RWPE2 (cell line): ENCODE data around the gene PRDX3.
"Not testable (repeated sequence)": the region's sequence is repeated elsewhere in the genome, so short reads cannot be mapped to it uniquely, and the experiment has no call there.

Experiments
- ATAC-seq: fragments of 200-7000 bp; cut with Tn5 transposase; 3 replicates; pipeline ENCODE4 v1.9.1; 2021; ENCODE audit warnings: low read depth
- DNase-seq: peaks from one replicate; pipeline ENCODE4 v3.0.0-alpha.2; 2020; ENCODE audit warnings: low spot score
- H3K27ac ChIP-seq: fragments of 450-650 bp; 2 replicates; pipeline ENCODE4 v1.5.1; 2017; ENCODE audit warnings: mild to moderate bottlenecking; ENCODE audit not compliant: poor library complexity, severe bottlenecking
- H3K27me3 ChIP-seq: fragments of 250-450 bp; sonication (Bioruptor Pico); 2 replicates; pipeline ENCODE4 v1.5.1; 2021; ENCODE audit warnings: mild to moderate bottlenecking, moderate library complexity; ENCODE audit not compliant: insufficient read depth, poor library complexity, severe bottlenecking
- H3K36me3 ChIP-seq: fragments of 250-450 bp; sonication (Bioruptor Pico); 2 replicates; pipeline ENCODE4 v1.5.1; 2020; ENCODE audit warnings: low read depth, mild to moderate bottlenecking, moderate library complexity
- H3K4me1 ChIP-seq: fragments of 250-450 bp; sonication (Bioruptor Pico); 2 replicates; pipeline ENCODE4 v1.5.1; 2021; ENCODE audit warnings: mild to moderate bottlenecking, moderate library complexity; ENCODE audit not compliant: insufficient read depth, poor library complexity, severe bottlenecking
- H3K4me3 ChIP-seq: fragments of 250-450 bp; sonication (Bioruptor Pico); 2 replicates; pipeline ENCODE4 v1.5.1; 2021; ENCODE audit warnings: mild to moderate bottlenecking, moderate library complexity; ENCODE audit not compliant: severe bottlenecking
- H3K9me3 ChIP-seq: fragments of 250-450 bp; sonication (Bioruptor Pico); 2 replicates; pipeline ENCODE4 v1.5.1; 2021; ENCODE audit warnings: mild to moderate bottlenecking, moderate library complexity; ENCODE audit not compliant: severe bottlenecking
- CTCF ChIP-seq: fragments of 450-650 bp; IDR thresholded peaks from one replicate; pipeline ENCODE4 v1.5.1; 2017; ENCODE audit warnings: mild to moderate bottlenecking, moderate library complexity; ENCODE audit not compliant: poor library complexity, severe bottlenecking

Gene PRDX3

GRCh38 chr10:119162452-119163092 is 16.0 kb downstream of the PRDX3 start:
- Histone ChIP-seq H3K9me3 (no peaks in the 10 kb centered on the region), H3K36me3 (peaks cover 38% of the 10 kb centered on the region), H3K4me1 (peaks cover 5% of the 10 kb centered on the region), H3K27ac (no peak overlapping the region), H3K27me3 (no peaks in the 10 kb centered on the region), H3K4me3 (no peak overlapping the region)
- ATAC-seq = no peak
- no peak for TF ChIP-seq CTCF
- DNase-seq = no peak

GRCh38 chr10:119161680-119162451 is 16.7 kb downstream of the PRDX3 start:
- ATAC-seq = no peak
- Histone ChIP-seq H3K4me1 (peaks cover 5% of the 10 kb centered on the region), H3K27me3 (no peaks in the 10 kb centered on the region), H3K27ac (no peak overlapping the region), H3K9me3 (no peaks in the 10 kb centered on the region), H3K4me3 (no peak overlapping the region), H3K36me3 (peaks cover 39% of the 10 kb centered on the region)
- DNase-seq = no peak
- no peak for TF ChIP-seq CTCF

- H3K4me1 ChIP-seq = peaks cover 3% of the 10 kb centered on the region
- no peak overlapping the region for H3K4me3 ChIP-seq
- H3K27ac ChIP-seq = no peak overlapping the region
- no peaks in the 10 kb centered on the region for H3K27me3 ChIP-seq
- no peak for ATAC-seq
- no peak for DNase-seq
- no peaks in the 10 kb centered on the region for H3K9me3 ChIP-seq
- peaks cover 62% of the 10 kb centered on the region for H3K36me3 ChIP-seq
- no peak for TF ChIP-seq CTCF
These were observed 19.3 kb downstream of the PRDX3 start for GRCh38 chr10:119159332-119159731.

GRCh38 chr10:119153661-119154060 is 25.0 kb downstream of the PRDX3 start:
- H3K27me3 ChIP-seq = no peaks in the 10 kb centered on the region
- no peak for TF ChIP-seq CTCF
- H3K9me3 ChIP-seq = no peaks in the 10 kb centered on the region
- DNase-seq (no peak), ATAC-seq (no peak)
- H3K4me1 ChIP-seq = no peaks in the 10 kb centered on the region
- no peak overlapping the region for H3K4me3 ChIP-seq
- no peak overlapping the region for H3K27ac ChIP-seq
- peaks cover 71% of the 10 kb centered on the region for H3K36me3 ChIP-seq

- H3K27me3 ChIP-seq = no peaks in the 10 kb centered on the region
- DNase-seq (no peak), ATAC-seq (no peak)
- no peak for TF ChIP-seq CTCF
- peaks cover 68% of the 10 kb centered on the region for H3K36me3 ChIP-seq
- H3K4me3 ChIP-seq = no peak overlapping the region
- no peaks in the 10 kb centered on the region for H3K4me1 ChIP-seq
- no peak overlapping the region for H3K27ac ChIP-seq
- no peaks in the 10 kb centered on the region for H3K9me3 ChIP-seq
These were observed 25.6 kb downstream of the PRDX3 start for GRCh38 chr10:119153041-119153440.

GRCh38 chr10:119151601-119152000 is 27.0 kb downstream of the PRDX3 start:
- H3K27me3 ChIP-seq, H3K4me3 ChIP-seq, H3K4me1 ChIP-seq, H3K9me3 ChIP-seq, DNase-seq, ATAC-seq, H3K27ac ChIP-seq: not testable (repeated sequence)
- peaks cover 69% of the 10 kb centered on the region for H3K36me3 ChIP-seq
